ENCODE data around the gene ABLIM2. TPM values are rescaled to one million over a fixed set of nuclear protein-coding genes. Genes with fewer than 3 reads are reported as not detected.

Gene ABLIM2
- total RNA-seq, 1 experiment from 2014 or later = 1.0 TPM

GRCh38 chr4:7990807-7991459 lies 167.7 kb downstream of the ABLIM2 start:
- Histone ChIP-seq H3K4ac (ENCODE audit: low read depth, low read length) (no peak overlapping the region), H2AFZ (ENCODE audit: low read length) (no peak overlapping the region), H3K4me2 (ENCODE audit: insufficient read depth, insufficient read length, low read length) (no peak overlapping the region), H4K20me1 (ENCODE audit: control insufficient read depth, insufficient read depth, insufficient read length) (no peaks in the 10 kb centered on the region), H3K27me3 (ENCODE audit: insufficient read depth, low read length) (no peaks in the 10 kb centered on the region), H3K79me1 (ENCODE audit: insufficient read depth, low read depth, low read length, poor library complexity, severe bottlenecking) (no peaks in the 10 kb centered on the region), H3K18ac (ENCODE audit: insufficient read length, low read depth, low read length) (no peak overlapping the region), H3K9ac (ENCODE audit: extremely low read depth, insufficient read length, low read length) (no peak overlapping the region), H2BK20ac (ENCODE audit: low read depth, low read length, poor library complexity, severe bottlenecking) (no peak overlapping the region), H2BK12ac (ENCODE audit: insufficient read length, low read depth, low read length) (no peak overlapping the region), H3K9me3 (ENCODE audit: control insufficient read depth, low read depth, low read length) (no peaks in the 10 kb centered on the region), H3K4me1 (ENCODE audit: insufficient read depth, low read length) (no peaks in the 10 kb centered on the region), H2BK5ac (ENCODE audit: insufficient read length, low read length) (no peak overlapping the region), H3K23ac (ENCODE audit: insufficient read length, low read depth, low read length) (no peak overlapping the region), H3K79me2 (ENCODE audit: insufficient read depth, low read length) (no peaks in the 10 kb centered on the region), H3K23me2 (ENCODE audit: insufficient read length, low read depth, low read length, poor library complexity, severe bottlenecking) (no peaks in the 10 kb centered on the region), H3K56ac (ENCODE audit: insufficient read length, low read depth, low read length) (no peak overlapping the region), H3K27ac (ENCODE audit: insufficient read length, low read depth, low read length) (no peak overlapping the region), H3K14ac (ENCODE audit: insufficient read depth, low read length) (no peak overlapping the region), H2AK5ac (ENCODE audit: insufficient read length, low read length) (no peak overlapping the region), H4K8ac (replicated peaks; ENCODE audit: insufficient read length, low read depth, low read length) (no peak overlapping the region), H4K91ac (ENCODE audit: insufficient read length, low read depth, low read length) (no peak overlapping the region), H2BK120ac (ENCODE audit: low read depth, low read length, poor library complexity, severe bottlenecking) (no peak overlapping the region), H3T11ph (ENCODE audit: low read length) (no peak overlapping the region), H2BK15ac (ENCODE audit: low read depth, low read length) (no peak overlapping the region), H4K5ac (ENCODE audit: insufficient read length, low read depth, low read length) (no peak overlapping the region)
- peaks cover 5 to 10% of the 10 kb centered on the region in 2 experiments for H3K4me1 Mint-ChIP-seq
- H3K4me3 Mint-ChIP-seq = no peak overlapping the region
- no CpG with 5 or more reads among the region's 10 CpGs for WGBS (ENCODE audit: extremely low coverage, insufficient read length, low lambda C conversion rate)
- no peaks in the 10 kb centered on the region; a peak in 1 of 5 replicates for H3K9me3 Mint-ChIP-seq
- no peaks in the 10 kb centered on the region for H3K36me3 Mint-ChIP-seq (ENCODE audit: insufficient read depth in 1 of 3, low read depth in 3 of 3)
- DNase-seq = no peak
- no peaks in the 10 kb centered on the region for H3K27me3 Mint-ChIP-seq (ENCODE audit: low read depth)
- TF ChIP-seq, protein P1, sequence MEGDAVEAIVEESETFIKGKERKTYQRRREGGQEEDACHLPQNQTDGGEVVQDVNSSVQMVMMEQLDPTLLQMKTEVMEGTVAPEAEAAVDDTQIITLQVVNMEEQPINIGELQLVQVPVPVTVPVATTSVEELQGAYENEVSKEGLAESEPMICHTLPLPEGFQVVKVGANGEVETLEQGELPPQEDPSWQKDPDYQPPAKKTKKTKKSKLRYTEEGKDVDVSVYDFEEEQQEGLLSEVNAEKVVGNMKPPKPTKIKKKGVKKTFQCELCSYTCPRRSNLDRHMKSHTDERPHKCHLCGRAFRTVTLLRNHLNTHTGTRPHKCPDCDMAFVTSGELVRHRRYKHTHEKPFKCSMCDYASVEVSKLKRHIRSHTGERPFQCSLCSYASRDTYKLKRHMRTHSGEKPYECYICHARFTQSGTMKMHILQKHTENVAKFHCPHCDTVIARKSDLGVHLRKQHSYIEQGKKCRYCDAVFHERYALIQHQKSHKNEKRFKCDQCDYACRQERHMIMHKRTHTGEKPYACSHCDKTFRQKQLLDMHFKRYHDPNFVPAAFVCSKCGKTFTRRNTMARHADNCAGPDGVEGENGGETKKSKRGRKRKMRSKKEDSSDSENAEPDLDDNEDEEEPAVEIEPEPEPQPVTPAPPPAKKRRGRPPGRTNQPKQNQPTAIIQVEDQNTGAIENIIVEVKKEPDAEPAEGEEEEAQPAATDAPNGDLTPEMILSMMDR (conservative IDR thresholded peaks at IDR 0.05) = no peak
- H3K27ac Mint-ChIP-seq = no peak overlapping the region
